Renal pelvis (tissue), 4 donors: ENCODE data around the gene LSMEM2. TPM values are rescaled to one million over a fixed set of nuclear protein-coding genes. Genes with fewer than 3 reads are reported as not detected.
"Not testable (repeated sequence)": the region's sequence is repeated elsewhere in the genome, so short reads cannot be mapped to it uniquely, and the experiment has no call there.

Experiments used
- DNase-seq: peaks from one replicate; pipeline ENCODE4 v3.0.0-alpha.2; 2013
- polyA plus RNA-seq, 3 donors: library from polyadenylated mRNA; unstranded; fragments of 120-200 nt; gene quantifications; one replicate each; pipeline ENCODE4 v1.2.1, GENCODE V29; 2013; ENCODE audit not compliant: insufficient read length in 3 of 3

LSMEM2 gene
- polyA plus RNA-seq, 3 donors = 0.31 to 1.5 (median 0.69) TPM

DNA sequence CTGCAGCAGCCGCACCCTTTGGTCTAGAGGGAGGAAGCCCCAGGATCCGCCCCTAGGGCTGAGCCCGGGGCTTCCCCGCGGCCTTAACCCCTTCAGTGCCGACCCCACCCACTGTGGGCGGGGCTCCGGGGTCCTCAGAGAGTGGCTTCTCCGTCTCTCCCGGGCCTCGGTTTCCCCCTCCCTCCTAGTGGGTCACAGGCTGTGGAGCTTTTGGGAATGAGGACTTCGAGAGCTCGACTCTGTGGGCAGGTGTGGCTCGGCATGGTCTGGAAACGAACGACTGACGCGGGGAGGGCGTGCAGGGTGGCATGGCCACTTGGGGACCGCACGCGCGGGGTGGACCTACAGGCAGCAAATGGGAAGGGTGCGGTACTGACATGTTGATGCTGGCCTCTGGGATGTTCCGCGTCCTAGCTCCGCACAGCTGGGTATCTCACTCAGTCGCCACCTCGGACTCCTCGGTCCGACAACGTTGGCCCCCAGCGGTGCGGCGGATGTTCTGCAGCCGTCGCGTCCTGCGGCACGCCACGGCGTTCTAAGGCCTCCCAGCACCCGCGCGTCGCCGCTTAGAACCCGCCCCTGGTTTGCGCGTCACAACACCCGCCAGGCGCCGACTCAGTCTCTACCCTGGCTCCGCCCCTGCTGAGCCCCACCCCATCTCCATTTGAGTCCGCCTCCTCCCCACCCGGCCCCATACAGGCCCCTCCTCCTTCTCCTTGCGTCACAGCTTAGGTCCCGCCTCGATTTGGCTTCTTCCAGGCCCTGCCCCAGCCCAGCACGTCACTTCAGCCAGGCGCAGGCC lies 20.1 kb downstream of the LSMEM2 start, which contains the start of the genes HYAL3 and NAA80:
TSS of gene HYAL3 (minus strand) at position 570 of the 802 bp plus-strand sequence. CDS start 3,803 bp downstream, outside the sequence.
TSS of gene NAA80 (minus strand) at position 570 of the 802 bp plus-strand sequence. CDS start 1,942 bp downstream, outside the sequence.
- peak; percentile 99 for DNase-seq

DNA sequence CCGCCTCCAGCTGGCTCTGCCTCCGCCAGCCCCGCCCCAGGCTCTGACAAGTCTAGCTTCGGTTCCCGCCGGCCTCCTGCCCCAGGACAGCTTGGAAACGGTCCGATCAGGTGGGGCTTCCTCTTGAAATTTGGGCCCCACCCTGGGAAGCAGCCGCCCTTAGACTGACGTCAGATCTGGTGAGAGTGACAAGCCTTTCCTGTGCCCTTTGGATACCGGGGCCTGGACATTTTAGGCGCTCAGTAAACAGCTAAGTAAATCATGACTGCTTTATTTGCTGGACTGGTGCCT lies 20.7 kb downstream of the LSMEM2 start:
- DNase-seq = no peak

- no peak for DNase-seq
Observed at GRCh38 chr3:50299929-50300680, 21.2 kb downstream of the LSMEM2 start.

GRCh38 chr3:50300681-50301254 lies 21.9 kb downstream of the LSMEM2 start:
- no peak for DNase-seq

GRCh38 chr3:50302095-50303012 lies 23.5 kb downstream of the LSMEM2 start:
- no peak for DNase-seq

DNA sequence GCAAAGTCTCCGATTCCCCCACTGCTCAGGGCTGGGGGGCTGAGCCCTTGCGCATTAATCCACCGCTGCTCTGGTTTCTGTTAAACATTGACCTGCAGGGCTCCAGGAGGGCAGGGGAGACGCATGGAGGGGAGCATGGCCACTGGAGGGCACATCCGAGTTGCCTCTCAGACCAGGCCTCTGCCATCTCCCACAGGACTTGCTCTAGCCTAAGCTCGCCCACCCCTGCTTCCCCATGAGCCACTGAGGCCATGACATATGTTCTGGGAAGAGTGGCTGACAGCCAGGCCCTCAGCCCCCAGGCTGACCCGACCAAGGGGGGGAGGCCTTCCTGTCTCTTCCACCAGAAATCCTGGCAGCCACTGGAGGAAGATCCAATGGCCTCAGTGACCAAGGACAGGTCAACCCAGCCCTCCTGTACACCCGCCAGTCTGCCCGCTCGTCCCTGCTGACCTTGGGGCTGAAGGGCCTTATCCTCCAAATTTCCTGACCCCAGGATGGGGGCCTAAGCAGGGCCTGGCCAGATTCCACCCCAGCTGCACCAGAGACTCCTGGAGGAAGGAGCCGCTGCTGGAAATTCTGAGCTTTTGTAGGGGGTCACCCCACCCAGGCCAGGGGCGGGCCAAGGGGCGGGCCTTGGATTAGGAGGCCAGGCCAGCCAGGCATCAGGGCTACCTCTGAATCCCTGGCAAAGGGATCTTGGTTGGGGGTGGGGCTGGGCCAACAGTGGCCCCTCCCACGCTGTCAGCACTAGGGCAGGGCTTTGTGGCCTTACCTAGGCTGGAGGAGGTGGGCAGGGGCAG lies 24.3 kb downstream of the LSMEM2 start, which contains the start of gene HYAL1:
TSS of gene HYAL1 (minus strand) at position 562 of the 803 bp plus-strand sequence. CDS start 618 bp downstream, outside the sequence.
- DNase-seq = no peak

GRCh38 chr3:50304601-50305000 lies 25.7 kb downstream of the LSMEM2 start:
- no peak for DNase-seq

DNA sequence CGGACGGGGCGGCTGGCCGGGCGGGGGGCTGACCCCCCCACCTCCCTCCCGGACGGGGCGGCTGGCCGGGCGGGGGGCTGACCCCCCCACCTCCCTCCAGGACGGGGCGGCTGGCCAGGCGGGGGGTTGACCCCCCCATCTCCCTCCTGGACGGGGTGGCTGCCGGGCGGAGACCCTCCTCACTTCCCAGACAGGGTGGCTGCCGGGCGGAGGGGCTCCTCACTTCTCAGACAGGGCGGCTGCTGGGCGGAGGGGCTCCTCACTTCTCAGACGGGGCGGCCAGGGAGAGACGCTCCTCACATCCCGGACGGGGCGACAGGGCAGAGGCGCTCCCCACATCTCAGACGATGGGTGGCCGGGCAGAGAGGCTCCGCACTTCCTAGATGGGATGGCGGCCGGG lies 33.2 kb downstream of the LSMEM2 start:
- DNase-seq = not testable (repeated sequence)

- no peak for DNase-seq
Observed at GRCh38 chr3:50314342-50314741, 35.5 kb downstream of the LSMEM2 start.

DNA sequence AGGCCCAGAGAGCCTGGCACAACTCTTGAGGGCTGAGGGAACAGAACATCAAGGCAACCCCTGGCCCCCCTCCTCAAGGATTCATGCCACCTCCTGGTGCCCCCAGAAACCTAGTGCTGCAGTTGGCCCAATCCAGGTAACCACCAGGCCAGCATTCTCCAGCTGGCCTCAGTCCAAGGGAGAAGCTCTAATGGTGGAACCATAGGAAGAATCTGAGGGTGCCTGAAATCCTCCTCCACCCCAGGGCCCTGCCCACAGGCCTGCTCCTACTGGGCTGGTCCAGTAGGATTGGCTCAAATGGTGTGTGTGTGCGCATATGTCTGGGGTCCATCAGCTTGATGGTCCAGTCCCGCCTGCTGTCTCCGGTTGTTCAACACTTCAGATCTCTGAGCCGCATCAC lies 35.9 kb downstream of the LSMEM2 start:
- no peak for DNase-seq

DNA sequence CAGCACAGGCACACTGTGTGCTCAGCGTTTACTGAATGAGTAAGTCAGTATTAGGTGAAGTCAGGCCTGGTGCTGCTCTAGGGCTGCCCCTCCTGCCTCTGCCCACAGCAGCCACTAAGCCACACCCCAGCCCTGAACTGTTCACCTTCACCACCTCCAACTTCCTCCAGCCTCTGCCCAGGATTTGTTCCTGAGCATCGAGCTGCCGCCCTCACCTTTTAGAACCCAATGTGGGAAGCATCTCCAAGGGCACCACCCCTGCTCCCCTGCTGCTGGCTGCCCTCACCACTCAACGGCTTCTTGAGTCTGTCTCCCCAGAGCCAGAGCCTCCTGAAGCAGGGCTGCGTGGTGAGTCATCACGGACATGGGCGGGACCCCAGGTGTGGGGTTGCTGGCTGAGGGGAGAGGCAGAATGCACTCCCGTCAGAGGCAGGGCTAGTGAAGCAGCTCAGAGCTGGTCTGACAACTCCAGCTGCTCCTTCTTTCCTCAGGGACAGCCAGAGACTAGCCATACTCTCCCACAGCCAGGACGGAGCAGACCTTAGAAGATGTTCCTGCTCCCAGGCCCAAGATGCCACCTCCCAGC lies 37.9 kb downstream of the LSMEM2 start:
- no peak for DNase-seq

- DNase-seq = no peak
Observed at GRCh38 chr3:50317300-50317699, 38.4 kb downstream of the LSMEM2 start.

GRCh38 chr3:50318163-50318562 lies 39.3 kb downstream of the LSMEM2 start:
- DNase-seq = no peak

- DNase-seq = no peak
Observed at GRCh38 chr3:50318615-50319014, 39.7 kb downstream of the LSMEM2 start.

- DNase-seq = no peak
Observed at GRCh38 chr3:50319181-50319893, 40.5 kb downstream of the LSMEM2 start.

DNA sequence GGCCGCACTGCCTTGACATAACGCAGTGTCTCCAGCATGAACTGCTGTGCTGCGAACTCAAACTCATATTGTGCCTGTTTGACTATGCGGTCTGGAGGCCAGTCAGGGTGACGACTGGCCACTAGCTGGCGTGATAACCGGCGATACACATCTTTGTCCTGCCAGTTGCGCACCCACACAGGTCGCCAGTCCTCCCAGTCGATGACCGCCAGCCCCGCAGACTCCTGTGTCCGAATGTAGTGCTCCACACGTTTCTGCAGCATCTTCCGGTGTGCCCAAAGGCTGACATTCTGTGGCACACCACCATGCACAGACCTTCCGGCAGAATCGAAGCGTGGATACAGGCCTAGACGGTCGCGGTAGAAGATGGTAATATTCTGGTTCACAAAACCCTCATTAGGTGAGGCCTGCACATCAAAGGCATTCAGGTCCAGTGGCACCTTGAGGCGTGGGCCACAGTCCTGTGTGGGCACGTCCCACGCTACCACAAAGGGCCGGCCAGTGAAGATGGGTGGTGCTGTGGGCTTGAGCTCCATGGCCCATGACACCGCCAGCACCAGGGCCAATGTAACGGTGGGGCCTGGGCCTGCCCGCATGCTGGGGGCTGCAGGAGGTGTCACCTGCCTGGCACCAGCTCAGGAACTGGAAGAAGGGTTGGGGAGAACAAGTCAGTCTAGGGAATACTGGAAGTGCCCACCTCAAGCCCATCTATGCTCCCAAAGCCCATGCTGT lies 41.2 kb downstream of the LSMEM2 start:
- no peak for DNase-seq

GRCh38 chr3:50320853-50321335 lies 42.0 kb downstream of the LSMEM2 start:
- peak; percentile 88 for DNase-seq

- DNase-seq = peak; percentile 91
Observed at GRCh38 chr3:50321336-50322114, 42.6 kb downstream of the LSMEM2 start.
